Neural cell (in vitro differentiated cells): ENCODE results near the gene CACNA1H. TPM values are rescaled to one million over a fixed set of nuclear protein-coding genes. Genes with fewer than 3 reads are reported as not detected.
"Not testable (repeated sequence)": the region's sequence is repeated elsewhere in the genome, so short reads cannot be mapped to it uniquely, and the experiment has no call there.

ENCODE experiments used
- H2AFZ ChIP-seq: fragments of 200-600, 300-800 bp; sonication (generic), shearing (Covaris generic); 2 replicates; pipeline ENCODE4 v1.6.0; 2014; ENCODE audit warnings: low read depth, mild to moderate bottlenecking, antibody characterized with exemption, low read length, moderate library complexity
- H3F3A ChIP-seq: fragments of 200-600 bp; shearing (Covaris generic); 2 replicates; pipeline ENCODE4 v1.6.1; 2016; ENCODE audit warnings: mild to moderate bottlenecking, moderate library complexity, mixed read lengths, antibody characterized with exemption, low read length; ENCODE audit not compliant: insufficient read depth, poor library complexity, severe bottlenecking
- H3K27ac ChIP-seq: fragments of 200-600, 300-800 bp; sonication (generic), shearing (Covaris generic); 2 replicates; pipeline ENCODE4 v1.5.1; 2014; ENCODE audit warnings: mild to moderate bottlenecking, low read length, moderate library complexity
- H3K27me3 ChIP-seq: fragments of 300-800, 200-600 bp; sonication (generic), shearing (Covaris generic); 2 replicates; pipeline ENCODE4 v1.6.0; 2014; ENCODE audit warnings: mild to moderate bottlenecking, low read depth, low read length, moderate library complexity; ENCODE audit not compliant: insufficient read depth
- H3K36me3 ChIP-seq: fragments of 300-800, 200-600 bp; sonication (generic), shearing (Covaris generic); 2 replicates; pipeline ENCODE4 v1.5.1; 2014; ENCODE audit warnings: mild to moderate bottlenecking, antibody characterized with exemption, low read length, moderate library complexity; ENCODE audit not compliant: insufficient read depth
- H3K4me2 ChIP-seq: fragments of 300-800, 200-600 bp; sonication (generic), shearing (Covaris generic); 2 replicates; pipeline ENCODE4 v1.6.0; 2014; ENCODE audit warnings: mild to moderate bottlenecking, low read length
- H3K4me3 ChIP-seq: fragments of 300-800, 200-600 bp; sonication (generic), shearing (Covaris generic); 2 replicates; pipeline ENCODE4 v1.5.1; 2014; ENCODE audit warnings: mild to moderate bottlenecking, low read length, moderate library complexity
- H3K79me2 ChIP-seq: fragments of 200-600 bp; shearing (Covaris generic); replicated peaks from 2 replicates; pipeline ENCODE4 v1.6.0; 2014; ENCODE audit warnings: mild to moderate bottlenecking, low read length, moderate library complexity; ENCODE audit not compliant: insufficient read depth
- H3K9ac ChIP-seq: fragments of 300-800, 200-600 bp; sonication (generic), shearing (Covaris generic); 2 replicates; pipeline ENCODE4 v1.6.1; 2016; ENCODE audit warnings: mild to moderate bottlenecking, low read length, mixed read lengths
- H3K9me2 ChIP-seq: fragments of 200-600 bp; shearing (Covaris generic); 2 replicates; pipeline ENCODE4 v1.6.1; 2016; ENCODE audit warnings: mild to moderate bottlenecking, low read length, mixed read lengths; ENCODE audit not compliant: insufficient read depth
- H3K9me3 ChIP-seq: fragments of 200-600, 300-800 bp; sonication (generic), shearing (Covaris generic); 2 replicates; pipeline ENCODE4 v1.6.1; 2016; ENCODE audit warnings: mild to moderate bottlenecking, mixed run types, low read length, moderate library complexity, mixed read lengths
- H4K20me1 ChIP-seq: fragments of 200-600 bp; shearing (Covaris generic); 2 replicates; pipeline ENCODE4 v1.6.1; 2016; ENCODE audit warnings: mild to moderate bottlenecking, mixed run types; ENCODE audit not compliant: insufficient read depth
- CTCF ChIP-seq: fragments of 450-650 bp; IDR thresholded peaks from 2 replicates; pipeline ENCODE4 v1.5.1; 2014; ENCODE audit warnings: antibody characterized with exemption, mild to moderate bottlenecking, moderate library complexity; ENCODE audit not compliant: poor library complexity, severe bottlenecking
- EP300 ChIP-seq: fragments of 450-650 bp; conservative IDR thresholded peaks from 2 replicates; pipeline ENCODE4 v1.6.1; 2014; ENCODE audit warnings: antibody characterized with exemption, mild to moderate bottlenecking, moderate library complexity; ENCODE audit not compliant: poor library complexity, severe bottlenecking
- EZH2 ChIP-seq: fragments of 200-600, 300-800 bp; shearing (Covaris generic), sonication (generic); IDR thresholded peaks from 2 replicates; pipeline ENCODE4 v1.6.1; 2014; ENCODE audit warnings: antibody characterized with exemption, low read length, borderline replicate concordance, mild to moderate bottlenecking; ENCODE audit not compliant: insufficient read depth, poor library complexity, severe bottlenecking
- MXI1 ChIP-seq: fragments of 450-650 bp; conservative IDR thresholded peaks from 2 replicates; pipeline ENCODE4 v1.6.1; 2014; ENCODE audit warnings: antibody characterized with exemption, mild to moderate bottlenecking; ENCODE audit not compliant: poor library complexity, severe bottlenecking
- POLR2AphosphoS5 ChIP-seq: IDR thresholded peaks from 2 replicates; pipeline ENCODE4 v1.6.1; 2012
- RAD21 ChIP-seq: fragments of 450-650 bp; conservative IDR thresholded peaks from 2 replicates; pipeline ENCODE4 v1.6.1; 2014; ENCODE audit warnings: antibody characterized with exemption, mild to moderate bottlenecking, moderate library complexity
- REST ChIP-seq: IDR thresholded peaks from 2 replicates; pipeline ENCODE4 v1.6.1; 2012; ENCODE audit warnings: borderline replicate concordance
- SMC3 ChIP-seq: fragments of 450-650 bp; conservative IDR thresholded peaks from 2 replicates; pipeline ENCODE4 v1.6.1; 2014; ENCODE audit warnings: antibody characterized with exemption, mild to moderate bottlenecking, moderate library complexity; ENCODE audit not compliant: poor library complexity
- TAF1 ChIP-seq: IDR thresholded peaks from 2 replicates; pipeline ENCODE4 v1.6.1; 2012; ENCODE audit warnings: low read depth
- polyA plus RNA-seq: library from polyadenylated mRNA; depleted of rRNA; stranded (reverse); fragments of >200 nt; gene quantifications from 2 replicates; pipeline ENCODE4 v1.2.3, GENCODE V29; 2014

CACNA1H gene
- polyA plus RNA-seq, 1 donor from 2014 or later = 27.7 TPM

- no peak overlapping the region for H3K4me2 ChIP-seq
- no peaks in the 10 kb centered on the region for H3K27me3 ChIP-seq
- no peaks in the 10 kb centered on the region for H3K36me3 ChIP-seq
- no peaks in the 10 kb centered on the region for H3F3A ChIP-seq
- H3K9me3 ChIP-seq = no peaks in the 10 kb centered on the region
- H2AFZ ChIP-seq = no peak overlapping the region
- no peak overlapping the region for H3K9ac ChIP-seq
- no peak overlapping the region for H3K4me3 ChIP-seq
- no peaks in the 10 kb centered on the region for H3K9me2 ChIP-seq
- TF ChIP-seq MXI1 (no peak), SMC3 (no peak), TAF1 (no peak), POLR2AphosphoS5 (no peak), EZH2 (no peak), CTCF (no peak), EP300 (no peak), REST (no peak), RAD21 (no peak)
- H3K79me2 ChIP-seq = no peaks in the 10 kb centered on the region
- H4K20me1 ChIP-seq = no peaks in the 10 kb centered on the region
- no peak overlapping the region for H3K27ac ChIP-seq
These were observed 92.0 kb downstream of the CACNA1H start for GRCh38 chr16:1244881-1245280.

GRCh38 chr16:1245452-1246020 lies 92.6 kb downstream of the CACNA1H start:
- Histone ChIP-seq H3K9ac (no peak overlapping the region), H3K4me3 (no peak overlapping the region), H3F3A (no peaks in the 10 kb centered on the region), H3K27me3 (no peaks in the 10 kb centered on the region), H3K36me3 (no peaks in the 10 kb centered on the region), H3K4me2 (no peak overlapping the region), H3K9me2 (no peaks in the 10 kb centered on the region), H3K27ac (no peak overlapping the region), H4K20me1 (no peaks in the 10 kb centered on the region), H2AFZ (no peak overlapping the region), H3K9me3 (no peaks in the 10 kb centered on the region), H3K79me2 (no peaks in the 10 kb centered on the region)
- no peak for TF ChIP-seq POLR2AphosphoS5
- no peak for TF ChIP-seq CTCF
- TF ChIP-seq EP300 = no peak
- TF ChIP-seq SMC3 = no peak
- no peak for TF ChIP-seq REST
- no peak for TF ChIP-seq RAD21
- no peak for TF ChIP-seq EZH2
- TF ChIP-seq MXI1 = no peak
- no peak for TF ChIP-seq TAF1

GRCh38 chr16:1247903-1248537 lies 95.1 kb downstream of the CACNA1H start:
- H3K9me3 ChIP-seq, H3K36me3 ChIP-seq, H3K79me2 ChIP-seq, H3K9me2 ChIP-seq, H3F3A ChIP-seq, H3K27ac ChIP-seq, H3K4me3 ChIP-seq, H3K9ac ChIP-seq, H3K27me3 ChIP-seq, H3K4me2 ChIP-seq, H2AFZ ChIP-seq, H4K20me1 ChIP-seq: not testable (repeated sequence)
